Cardiac fibroblast (primary cell): Measurements from ENCODE around the gene OSBPL1A.
"Not testable (repeated sequence)": the region's sequence is repeated elsewhere in the genome, so short reads cannot be mapped to it uniquely, and the experiment has no call there.

Experiments
- DNase-seq, 2 donors: peaks; one replicate each; pipeline versions ENCODE4 v3.0.0 to v3.0.0-alpha.2; 2010; ENCODE audit warnings: low read depth in 2 of 2
- H3K4me3 ChIP-seq, 2 donors: replicated peaks in 1 of 2; 1 replicate in 1 of 2; 2 replicates in 1 of 2; pipeline ENCODE4 v1.5.1; 2011; ENCODE audit warnings: low read depth in 2 of 2, low read length in 2 of 2, mild to moderate bottlenecking in 2 of 2, moderate library complexity in 1 of 2
- TF ChIP-seq, protein P1 (sequence below): IDR thresholded peaks from one replicate; pipeline ENCODE4 v1.5.1; 2011; ENCODE audit warnings: low read depth, mild to moderate bottlenecking, low read length, inconsistent platforms

Gene OSBPL1A

GRCh38 chr18:24170360-24170759 lies 227.3 kb downstream of the OSBPL1A start:
- TF ChIP-seq, protein P1, sequence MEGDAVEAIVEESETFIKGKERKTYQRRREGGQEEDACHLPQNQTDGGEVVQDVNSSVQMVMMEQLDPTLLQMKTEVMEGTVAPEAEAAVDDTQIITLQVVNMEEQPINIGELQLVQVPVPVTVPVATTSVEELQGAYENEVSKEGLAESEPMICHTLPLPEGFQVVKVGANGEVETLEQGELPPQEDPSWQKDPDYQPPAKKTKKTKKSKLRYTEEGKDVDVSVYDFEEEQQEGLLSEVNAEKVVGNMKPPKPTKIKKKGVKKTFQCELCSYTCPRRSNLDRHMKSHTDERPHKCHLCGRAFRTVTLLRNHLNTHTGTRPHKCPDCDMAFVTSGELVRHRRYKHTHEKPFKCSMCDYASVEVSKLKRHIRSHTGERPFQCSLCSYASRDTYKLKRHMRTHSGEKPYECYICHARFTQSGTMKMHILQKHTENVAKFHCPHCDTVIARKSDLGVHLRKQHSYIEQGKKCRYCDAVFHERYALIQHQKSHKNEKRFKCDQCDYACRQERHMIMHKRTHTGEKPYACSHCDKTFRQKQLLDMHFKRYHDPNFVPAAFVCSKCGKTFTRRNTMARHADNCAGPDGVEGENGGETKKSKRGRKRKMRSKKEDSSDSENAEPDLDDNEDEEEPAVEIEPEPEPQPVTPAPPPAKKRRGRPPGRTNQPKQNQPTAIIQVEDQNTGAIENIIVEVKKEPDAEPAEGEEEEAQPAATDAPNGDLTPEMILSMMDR = no peak
- no peak for DNase-seq
- H3K4me3 ChIP-seq = no peak overlapping the region

GRCh38 chr18:24168496-24168895 lies 229.1 kb downstream of the OSBPL1A start:
- TF ChIP-seq, protein P1 = no peak
- H3K4me3 ChIP-seq = no peak overlapping the region

DNA sequence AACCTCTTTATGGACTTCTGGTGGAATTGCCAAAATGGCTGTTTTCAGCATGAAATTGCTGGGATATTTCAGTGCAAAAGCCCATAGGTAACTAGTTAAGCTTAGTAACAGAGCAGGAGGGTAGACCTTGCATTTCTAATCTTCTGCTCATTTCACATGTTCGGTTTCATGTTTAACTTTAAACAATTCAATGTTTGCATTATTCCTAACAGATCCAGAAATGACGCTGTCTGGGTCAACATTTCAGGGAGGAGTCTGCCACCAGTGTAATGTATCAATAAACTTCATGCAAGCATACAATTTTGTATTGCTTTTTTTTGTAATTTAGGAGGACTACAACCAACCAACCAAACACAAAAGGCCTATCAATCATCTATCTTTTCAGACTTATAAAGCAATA lies 236.3 kb downstream of the OSBPL1A start:
- TF ChIP-seq, protein P1 = no peak
- DNase-seq = no peak
- H3K4me3 ChIP-seq = no peak overlapping the region

More at GRCh38 chr18:24168496-24168895, 229.1 kb downstream of the OSBPL1A start:
- DNase-seq = no peak

DNA sequence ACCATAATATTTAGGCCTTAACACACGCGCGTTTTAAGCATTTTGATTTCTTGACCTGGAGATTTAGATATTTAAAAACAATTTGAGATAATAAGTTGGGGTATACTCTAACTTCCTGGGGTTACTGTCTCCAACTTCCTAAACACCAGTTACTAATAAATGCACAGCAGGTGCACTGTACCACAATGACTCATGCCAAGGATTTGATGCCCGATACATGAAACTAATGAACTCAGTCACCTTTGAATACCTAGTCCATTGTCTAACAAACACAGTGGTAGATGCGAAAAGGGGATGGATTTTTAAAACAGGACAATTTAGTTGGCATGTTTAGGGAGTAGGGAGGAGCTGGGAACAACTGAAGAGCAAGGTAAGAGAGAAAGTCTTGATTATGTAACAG lies 237.5 kb downstream of the OSBPL1A start:
- H3K4me3 ChIP-seq = no peak overlapping the region
- TF ChIP-seq, protein P1 = no peak
- DNase-seq = no peak

DNA sequence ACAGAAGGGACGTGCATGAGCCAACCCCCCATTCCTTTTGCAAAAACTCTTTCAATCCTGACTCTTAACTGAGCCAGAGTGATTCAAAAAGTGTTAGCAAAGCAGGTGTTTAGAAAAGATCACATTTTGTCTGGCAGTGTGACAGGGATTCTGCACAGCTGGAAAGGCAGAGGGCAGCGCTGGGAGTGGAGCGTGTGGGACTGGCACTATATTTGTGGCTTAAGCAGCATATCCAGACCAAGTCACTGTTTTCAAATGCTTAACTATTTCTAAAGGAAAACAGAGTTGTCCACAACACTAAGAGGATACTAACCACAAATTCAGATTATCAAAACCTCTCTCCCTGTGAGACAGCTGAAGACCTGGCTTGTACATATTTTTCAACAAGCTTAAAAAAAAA lies 239.8 kb downstream of the OSBPL1A start:
- no peak for DNase-seq
- TF ChIP-seq, protein P1 = no peak

GRCh38 chr18:24153397-24153796 lies 244.2 kb downstream of the OSBPL1A start:
- H3K4me3 ChIP-seq = no peak overlapping the region
- DNase-seq = no peak
- TF ChIP-seq, protein P1 = no peak

More for the DNA sequence above, 239.8 kb downstream of the OSBPL1A start:
- no peak overlapping the region for H3K4me3 ChIP-seq

- not testable (repeated sequence) for DNase-seq, H3K4me3 ChIP-seq
Observed at GRCh38 chr18:24149591-24149990, 248.0 kb downstream of the OSBPL1A start.
